Measurements from ENCODE around the gene HOMER1. TPM values are rescaled to one million over a fixed set of nuclear protein-coding genes. Genes with fewer than 3 reads are reported as not detected.
"Not testable (repeated sequence)": the region's sequence is repeated elsewhere in the genome, so short reads cannot be mapped to it uniquely, and the experiment has no call there.

HOMER1 gene
- polyA plus RNA-seq, 3 donors, result 0.03 to 0.62 (median 0.04) TPM

GRCh38 chr5:79517601-79518000 is 3.7 kb upstream of the HOMER1 start:
- Mint-ChIP-seq H3K27ac (no peak overlapping the region), H3K36me3 (peaks cover 5 to 8% of the 10 kb centered on the region in 2 donors), H3K4me1 (peaks cover 22% of the 10 kb centered on the region), H3K4me3 (no peak overlapping the region), H3K27me3 (ENCODE audit: low read depth in 3 of 3) (peaks cover 25 to 35% (median 33%) of the 10 kb centered on the region in 3 donors), H3K9me3 (peaks cover 3 to 22% (median 11%) of the 10 kb centered on the region in 7 donors)
- Histone ChIP-seq H3K9me3 (replicated peaks in 1 of 2; ENCODE audit: control insufficient read depth in 1 of 2, insufficient read depth in 1 of 2, low read length in 2 of 2) (peaks cover 0 to 7% of the 10 kb centered on the region in 2 donors), H3K36me3 (replicated peaks in 1 of 2; ENCODE audit: control insufficient read depth in 1 of 2, insufficient read depth in 2 of 2, low read length in 2 of 2) (no peaks in the 10 kb centered on the region), H3K4me2 (replicated peaks; ENCODE audit: extremely low read depth, low read length, poor library complexity, severe bottlenecking) (no peak overlapping the region), H3K79me2 (ENCODE audit: insufficient read depth, low read length) (no peaks in the 10 kb centered on the region), H3K4me1 (ENCODE audit: control insufficient read depth in 1 of 2, insufficient read depth in 2 of 2, low read length in 2 of 2) (peaks cover 18 to 28% of the 10 kb centered on the region in 2 donors), H2AFZ (ENCODE audit: insufficient read depth, low read depth, low read length, poor library complexity, severe bottlenecking) (no peak overlapping the region), H3K27ac (ENCODE audit: low read depth in 1 of 2, low read length in 2 of 2) (no peak overlapping the region), H3K4me3 (replicated peaks in 1 of 3; ENCODE audit: low read depth in 2 of 3, low read length in 3 of 3) (no peak overlapping the region), H4K20me1 (ENCODE audit: insufficient read depth, low read length) (no peaks in the 10 kb centered on the region), H3K27me3 (ENCODE audit: control insufficient read depth in 2 of 2, insufficient read depth in 2 of 2, low read length in 2 of 2) (peaks cover 18 to 38% of the 10 kb centered on the region in 2 donors), H3K9ac (ENCODE audit: insufficient read depth, low read length, poor library complexity, severe bottlenecking) (no peak overlapping the region)
- DNase-seq, result no peak
- intact Hi-C loops (cut with micrococcal nuclease), result no loop called here
- TF ChIP-seq CTCF (IDR thresholded peaks at IDR 0.05), result no peak
- WGBS (ENCODE audit: insufficient coverage), result no CpG with 5 or more reads among the region's 3 CpGs

- no peak overlapping the region for H3K27ac Mint-ChIP-seq
- no CpG with 5 or more reads among the region's 1 CpG for WGBS (ENCODE audit: insufficient coverage)
- intact Hi-C loops (cut with micrococcal nuclease), result no loop called here
These were observed 3.1 kb upstream of the HOMER1 start for GRCh38 chr5:79516986-79517385.

GRCh38 chr5:79516331-79516730 is 2.4 kb upstream of the HOMER1 start:
- H3K27ac ChIP-seq (ENCODE audit: low read depth in 1 of 2, low read length in 2 of 2); H3K4me3 ChIP-seq (replicated peaks in 1 of 3; ENCODE audit: low read depth in 2 of 3, low read length in 3 of 3); H3K27ac Mint-ChIP-seq; DNase-seq; H3K4me2 ChIP-seq (replicated peaks; ENCODE audit: extremely low read depth, low read length, poor library complexity, severe bottlenecking); H2AFZ ChIP-seq (ENCODE audit: insufficient read depth, low read depth, low read length, poor library complexity, severe bottlenecking); H3K9ac ChIP-seq (ENCODE audit: insufficient read depth, low read length, poor library complexity, severe bottlenecking); H3K79me2 ChIP-seq (ENCODE audit: insufficient read depth, low read length); intact Hi-C loops (cut with micrococcal nuclease); H4K20me1 ChIP-seq (ENCODE audit: insufficient read depth, low read length); H3K36me3 ChIP-seq (replicated peaks in 1 of 2; ENCODE audit: control insufficient read depth in 1 of 2, insufficient read depth in 2 of 2, low read length in 2 of 2): not testable (repeated sequence)
- 98% methylated on average over 5 of the region's 14 CpGs for WGBS (ENCODE audit: insufficient coverage)
- Mint-ChIP-seq H3K4me3 (peak overlapping the region in 1 of 2 donors; percentile 18), H3K9me3 (peaks cover 3 to 22% (median 12%) of the 10 kb centered on the region in 7 donors), H3K4me1 (peaks cover 30% of the 10 kb centered on the region), H3K27me3 (ENCODE audit: low read depth in 3 of 3) (peaks cover 34 to 47% (median 46%) of the 10 kb centered on the region in 3 donors), H3K36me3 (peaks cover 6 to 12% of the 10 kb centered on the region in 2 donors)
- Histone ChIP-seq H3K27me3 (ENCODE audit: control insufficient read depth in 2 of 2, insufficient read depth in 2 of 2, low read length in 2 of 2) (peaks cover 31 to 50% of the 10 kb centered on the region in 2 donors), H3K9me3 (replicated peaks in 1 of 2; ENCODE audit: control insufficient read depth in 1 of 2, insufficient read depth in 1 of 2, low read length in 2 of 2) (peaks cover 0 to 19% of the 10 kb centered on the region in 2 donors), H3K4me1 (ENCODE audit: control insufficient read depth in 1 of 2, insufficient read depth in 2 of 2, low read length in 2 of 2) (peaks cover 20 to 30% of the 10 kb centered on the region in 2 donors)

More at GRCh38 chr5:79516986-79517385, 3.1 kb upstream of the HOMER1 start:
- Histone ChIP-seq H3K4me3 (replicated peaks in 1 of 3; ENCODE audit: low read depth in 2 of 3, low read length in 3 of 3) (no peak overlapping the region), H4K20me1 (ENCODE audit: insufficient read depth, low read length) (no peaks in the 10 kb centered on the region), H3K4me1 (ENCODE audit: control insufficient read depth in 1 of 2, insufficient read depth in 2 of 2, low read length in 2 of 2) (peaks cover 20 to 30% of the 10 kb centered on the region in 2 donors), H2AFZ (ENCODE audit: insufficient read depth, low read depth, low read length, poor library complexity, severe bottlenecking) (no peak overlapping the region), H3K9ac (ENCODE audit: insufficient read depth, low read length, poor library complexity, severe bottlenecking) (no peak overlapping the region), H3K27ac (ENCODE audit: low read depth in 1 of 2, low read length in 2 of 2) (no peak overlapping the region), H3K79me2 (ENCODE audit: insufficient read depth, low read length) (no peaks in the 10 kb centered on the region), H3K4me2 (replicated peaks; ENCODE audit: extremely low read depth, low read length, poor library complexity, severe bottlenecking) (no peak overlapping the region), H3K36me3 (replicated peaks in 1 of 2; ENCODE audit: control insufficient read depth in 1 of 2, insufficient read depth in 2 of 2, low read length in 2 of 2) (no peaks in the 10 kb centered on the region), H3K9me3 (replicated peaks in 1 of 2; ENCODE audit: control insufficient read depth in 1 of 2, insufficient read depth in 1 of 2, low read length in 2 of 2) (peaks cover 0 to 12% of the 10 kb centered on the region in 2 donors), H3K27me3 (ENCODE audit: control insufficient read depth in 2 of 2, insufficient read depth in 2 of 2, low read length in 2 of 2) (peaks cover 24 to 44% of the 10 kb centered on the region in 2 donors)
- no peak for DNase-seq
- no peak for TF ChIP-seq CTCF (IDR thresholded peaks at IDR 0.05)
- Mint-ChIP-seq H3K4me1 (peaks cover 26% of the 10 kb centered on the region), H3K27me3 (ENCODE audit: low read depth in 3 of 3) (peaks cover 28 to 41% (median 39%) of the 10 kb centered on the region in 3 donors), H3K36me3 (peaks cover 6 to 11% of the 10 kb centered on the region in 2 donors), H3K9me3 (peaks cover 3 to 22% (median 12%) of the 10 kb centered on the region in 7 donors), H3K4me3 (no peak overlapping the region)

Data from CD14-positive monocyte (primary cell).